ENCODE data around the gene STOM. TPM values are rescaled to one million over a fixed set of nuclear protein-coding genes. Genes with fewer than 3 reads are reported as not detected.

Gene STOM
- total and polyA plus RNA-seq, 10 of the 15 experiments (the other 5 are each of a cell fraction or from before 2014, with no cell fraction given): 6.7 to 47.4 (median 39.8) TPM

- H3K27me3 ChIP-seq (replicated peaks in 1 of 2; ENCODE audit: control insufficient read depth in 2 of 2, insufficient read depth in 2 of 2, low read length in 1 of 2): no peaks in the 10 kb centered on the region; a peak in 1 of 4 replicates
- BruUV-seq (replicated peaks): no TSS peak
- H3K27ac ChIP-seq (ENCODE audit: control insufficient read depth, insufficient read depth): no peak overlapping the region
- no peak overlapping the region for H3K4me3 ChIP-seq
- no peak for FAIRE-seq
- POLR2A ChIA-PET: no interaction called here
- no peaks in the 10 kb centered on the region for H3K79me2 ChIP-seq (ENCODE audit: control insufficient read depth, insufficient read depth, low read length)
- no peak overlapping the region for H3K9ac ChIP-seq (ENCODE audit: control insufficient read depth, insufficient read depth, low read length)
- no peaks in the 10 kb centered on the region for H4K20me1 ChIP-seq (ENCODE audit: control insufficient read depth, insufficient read depth)
- RAD21 ChIA-PET (ENCODE audit: unreplicated experiment): interaction anchor here (1.7 kb wide), 1 partner anchor 9 kb away, joined by 6 read pairs; no protein-coding TSS in a partner anchor
- SMC1A ChIA-PET (ENCODE audit: uncharacterized antibody, unreplicated experiment): interaction anchor here (1.5 kb wide), 1 partner anchor 15 kb away, joined by 4 read pairs; no protein-coding TSS in a partner anchor
- no peaks in the 10 kb centered on the region for H3K9me3 ChIP-seq (replicated peaks; ENCODE audit: control insufficient read depth, insufficient read depth, low read length)
- WGBS (ENCODE audit: insufficient coverage, insufficient replicate concordance, low lambda C conversion rate, missing lambda C conversion rate): 67% methylated on average over 1 of the region's 1 CpG
- no peaks in the 10 kb centered on the region for H3K4me1 ChIP-seq (ENCODE audit: control insufficient read depth, insufficient read depth, low read length)
- no peak overlapping the region for H2AFZ ChIP-seq (ENCODE audit: control insufficient read depth, low read depth, low read length)
- H3K4me2 ChIP-seq (ENCODE audit: control insufficient read depth, insufficient read depth): no peak overlapping the region
- no peaks in the 10 kb centered on the region for H3K36me3 ChIP-seq (ENCODE audit: control insufficient read depth in 2 of 2, insufficient read depth in 2 of 2, low read length in 1 of 2)
- CTCF ChIA-PET: interaction anchor here (1.0 to 7.6 kb wide), 4 partner anchors 9 to 634 kb away, joined by 3 to 61 read pairs (median 7); no protein-coding TSS in a partner anchor
- intact Hi-C loops (cut with micrococcal nuclease; ENCODE audit: unreplicated experiment): loop anchor here (10.0 kb wide), 1 partner anchor 646 kb away; no protein-coding TSS in a partner anchor
- in situ Hi-C loops (cut with MboI): no loop called here
- no peak for TF ChIP-seq PBX3 (IDR thresholded peaks at IDR 0.05; ENCODE audit: insufficient replicate concordance, low read depth, low read length)
- TF ChIP-seq MEF2A (IDR thresholded peaks at IDR 0.05; ENCODE audit: insufficient read depth, low read depth, low read length): no peak
- no peak for TF ChIP-seq RFX5 (IDR thresholded peaks at IDR 0.05; ENCODE audit: low read depth, low read length)
- TF ChIP-seq NFIC (IDR thresholded peaks at IDR 0.05; ENCODE audit: low read depth, low read length): no peak
- TF ChIP-seq USF2 (IDR thresholded peaks at IDR 0.05; ENCODE audit: borderline replicate concordance, low read depth, low read length): no peak
- ATAC-seq: no peak
- DNase-seq (ENCODE audit: low read depth, low spot score): no peak
These were observed 20.3 kb upstream of the STOM start for GRCh38 chr9:121390372-121390771.

Data from GM12878 (cell line).